Measurements from ENCODE around the gene GANC.

Gene GANC

DNA sequence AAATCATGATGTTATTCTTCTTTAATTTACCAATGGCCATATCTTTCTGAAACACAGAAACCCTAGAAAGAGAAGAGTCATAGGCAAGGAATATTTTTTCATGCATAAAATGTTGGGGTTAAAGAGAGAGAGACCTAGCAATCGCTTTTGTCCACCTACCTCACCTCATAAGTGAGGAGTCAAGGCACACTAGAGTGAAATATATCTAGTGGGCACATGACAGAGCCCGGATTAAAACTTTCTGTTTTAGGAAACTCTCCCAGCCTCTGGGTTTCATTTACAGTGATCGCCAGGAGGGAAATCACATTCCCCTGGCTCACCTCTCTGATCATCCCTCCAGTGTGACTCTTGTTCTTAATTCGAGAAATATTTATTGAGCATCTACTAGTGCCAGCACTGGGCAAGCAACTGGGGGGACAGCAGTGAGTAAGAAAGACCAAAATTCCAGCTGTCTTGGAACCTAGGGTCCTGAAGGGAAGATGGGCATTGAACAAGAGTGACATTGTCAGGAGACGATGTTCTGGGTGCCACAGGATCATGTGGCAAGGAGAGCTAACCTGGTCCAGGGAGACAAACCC, 87.6 kb downstream of the GANC start:
- no peaks in the 10 kb centered on the region for H3K36me3 ChIP-seq (replicated peaks; ENCODE audit: insufficient read depth, low read length)
- H3K27ac ChIP-seq (ENCODE audit: low read length), result no peak overlapping the region
- no peak overlapping the region for H3K4me3 ChIP-seq (ENCODE audit: low read length)
- no peaks in the 10 kb centered on the region for H4K20me1 ChIP-seq (ENCODE audit: insufficient read depth, low read length)
- no peak overlapping the region for H3K4me2 ChIP-seq (ENCODE audit: low read depth, low read length)
- no peak for DNase-seq
- H2AFZ ChIP-seq (ENCODE audit: low read length), result no peak overlapping the region
- H3K79me2 ChIP-seq (ENCODE audit: low read length), result no peaks in the 10 kb centered on the region
- no peaks in the 10 kb centered on the region for H3K9me2 ChIP-seq (replicated peaks; ENCODE audit: insufficient read depth, low read length)
- TF ChIP-seq, protein P1, sequence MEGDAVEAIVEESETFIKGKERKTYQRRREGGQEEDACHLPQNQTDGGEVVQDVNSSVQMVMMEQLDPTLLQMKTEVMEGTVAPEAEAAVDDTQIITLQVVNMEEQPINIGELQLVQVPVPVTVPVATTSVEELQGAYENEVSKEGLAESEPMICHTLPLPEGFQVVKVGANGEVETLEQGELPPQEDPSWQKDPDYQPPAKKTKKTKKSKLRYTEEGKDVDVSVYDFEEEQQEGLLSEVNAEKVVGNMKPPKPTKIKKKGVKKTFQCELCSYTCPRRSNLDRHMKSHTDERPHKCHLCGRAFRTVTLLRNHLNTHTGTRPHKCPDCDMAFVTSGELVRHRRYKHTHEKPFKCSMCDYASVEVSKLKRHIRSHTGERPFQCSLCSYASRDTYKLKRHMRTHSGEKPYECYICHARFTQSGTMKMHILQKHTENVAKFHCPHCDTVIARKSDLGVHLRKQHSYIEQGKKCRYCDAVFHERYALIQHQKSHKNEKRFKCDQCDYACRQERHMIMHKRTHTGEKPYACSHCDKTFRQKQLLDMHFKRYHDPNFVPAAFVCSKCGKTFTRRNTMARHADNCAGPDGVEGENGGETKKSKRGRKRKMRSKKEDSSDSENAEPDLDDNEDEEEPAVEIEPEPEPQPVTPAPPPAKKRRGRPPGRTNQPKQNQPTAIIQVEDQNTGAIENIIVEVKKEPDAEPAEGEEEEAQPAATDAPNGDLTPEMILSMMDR (IDR thresholded peaks at IDR 0.05; ENCODE audit: low read length), result no peak
- no peak for TF ChIP-seq EZH2phosphoT487 (IDR thresholded peaks at IDR 0.05; ENCODE audit: low read length)
- TF ChIP-seq EZH2 (optimal IDR thresholded peaks at IDR 0.05; ENCODE audit: low read depth, low read length), result no peak
- H3K4me1 ChIP-seq (ENCODE audit: low read length), result no peaks in the 10 kb centered on the region
- H3K9ac ChIP-seq (ENCODE audit: low read length), result no peak overlapping the region
- H3K9me3 ChIP-seq (replicated peaks; ENCODE audit: insufficient read depth, low read length), result no peaks in the 10 kb centered on the region
- H3K27me3 ChIP-seq (replicated peaks; ENCODE audit: insufficient read depth, low read length), result no peaks in the 10 kb centered on the region
- no peaks in the 10 kb centered on the region for H3F3A ChIP-seq (ENCODE audit: insufficient read depth, low read length)

DNA sequence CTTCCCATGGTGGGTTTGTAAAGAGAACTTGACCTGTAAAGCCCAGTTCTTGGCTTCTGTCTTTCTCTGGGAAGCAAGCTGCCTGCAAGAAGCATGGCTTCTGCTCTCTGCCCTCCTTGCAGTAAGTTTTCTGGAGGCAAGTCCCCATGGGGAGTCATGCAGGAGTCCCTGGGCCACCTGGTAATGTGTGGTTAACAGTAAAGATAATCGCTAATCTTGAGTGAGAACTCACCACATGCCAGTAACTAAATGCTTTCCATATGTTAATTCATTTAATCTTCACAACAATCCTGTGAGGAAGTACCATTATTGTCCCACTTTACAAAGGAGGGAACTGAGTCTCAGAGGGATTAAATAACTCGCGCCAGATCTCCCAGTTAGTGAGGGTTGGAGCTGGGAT, 90.5 kb downstream of the GANC start:
- no peak overlapping the region for H3K4me3 ChIP-seq (ENCODE audit: low read length)
- H3K4me2 ChIP-seq (ENCODE audit: low read depth, low read length), result no peak overlapping the region
- no peaks in the 10 kb centered on the region for H3K27me3 ChIP-seq (replicated peaks; ENCODE audit: insufficient read depth, low read length)
- no peak overlapping the region for H2AFZ ChIP-seq (ENCODE audit: low read length)
- DNase-seq, result no peak
- no peak overlapping the region for H3K27ac ChIP-seq (ENCODE audit: low read length)
- TF ChIP-seq EZH2phosphoT487 (IDR thresholded peaks at IDR 0.05; ENCODE audit: low read length) (no peak), EZH2 (optimal IDR thresholded peaks at IDR 0.05; ENCODE audit: low read depth, low read length) (no peak)
- TF ChIP-seq, protein P1 (IDR thresholded peaks at IDR 0.05; ENCODE audit: low read length), result no peak
- no peaks in the 10 kb centered on the region for H3F3A ChIP-seq (ENCODE audit: insufficient read depth, low read length)
- no peaks in the 10 kb centered on the region for H4K20me1 ChIP-seq (ENCODE audit: insufficient read depth, low read length)
- H3K36me3 ChIP-seq (replicated peaks; ENCODE audit: insufficient read depth, low read length), result no peaks in the 10 kb centered on the region
- no peaks in the 10 kb centered on the region for H3K4me1 ChIP-seq (ENCODE audit: low read length)
- H3K9me3 ChIP-seq (replicated peaks; ENCODE audit: insufficient read depth, low read length), result no peaks in the 10 kb centered on the region
- no peak overlapping the region for H3K9ac ChIP-seq (ENCODE audit: low read length)
- no peaks in the 10 kb centered on the region for H3K9me2 ChIP-seq (replicated peaks; ENCODE audit: insufficient read depth, low read length)
- H3K79me2 ChIP-seq (ENCODE audit: low read length), result no peaks in the 10 kb centered on the region

DNA sequence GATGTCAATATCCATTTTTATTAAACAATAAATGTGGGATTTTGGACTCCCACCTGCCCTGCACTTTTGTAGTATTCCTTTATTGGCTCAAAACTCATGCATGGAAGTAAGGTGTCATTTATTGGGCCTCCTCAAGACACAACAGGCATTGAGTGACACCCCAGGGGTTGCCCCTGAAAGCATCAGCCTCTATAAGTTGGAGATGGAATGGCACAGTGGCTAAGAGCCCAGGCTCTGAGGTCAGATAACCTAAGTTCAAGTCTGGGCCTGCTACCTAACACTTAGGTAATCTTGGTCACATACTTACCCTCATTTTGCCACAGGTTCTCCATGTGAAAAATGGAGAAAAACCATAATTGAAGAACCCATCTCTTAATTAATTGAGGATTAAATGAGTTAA, 90.9 kb downstream of the GANC start:
- Histone ChIP-seq H3K79me2 (ENCODE audit: low read length) (no peaks in the 10 kb centered on the region), H3K4me3 (ENCODE audit: low read length) (no peak overlapping the region), H3K9ac (ENCODE audit: low read length) (no peak overlapping the region), H3K27me3 (replicated peaks; ENCODE audit: insufficient read depth, low read length) (no peaks in the 10 kb centered on the region), H3K27ac (ENCODE audit: low read length) (no peak overlapping the region), H3K36me3 (replicated peaks; ENCODE audit: insufficient read depth, low read length) (no peaks in the 10 kb centered on the region), H3K9me2 (replicated peaks; ENCODE audit: insufficient read depth, low read length) (no peaks in the 10 kb centered on the region), H3K4me2 (ENCODE audit: low read depth, low read length) (no peak overlapping the region), H4K20me1 (ENCODE audit: insufficient read depth, low read length) (no peaks in the 10 kb centered on the region), H2AFZ (ENCODE audit: low read length) (no peak overlapping the region), H3K4me1 (ENCODE audit: low read length) (no peaks in the 10 kb centered on the region), H3K9me3 (replicated peaks; ENCODE audit: insufficient read depth, low read length) (no peaks in the 10 kb centered on the region), H3F3A (ENCODE audit: insufficient read depth, low read length) (no peaks in the 10 kb centered on the region)
- DNase-seq, result no peak
- TF ChIP-seq EZH2 (optimal IDR thresholded peaks at IDR 0.05; ENCODE audit: low read depth, low read length) (no peak), EZH2phosphoT487 (IDR thresholded peaks at IDR 0.05; ENCODE audit: low read length) (no peak)
- TF ChIP-seq, protein P1 (IDR thresholded peaks at IDR 0.05; ENCODE audit: low read length), result no peak

Measured in MM.1S (cell line).